Stimulated activated CD8-positive, alpha-beta memory T cell treated with anti-CD3 and anti-CD28 coated beads, Interleukin-15, amount 100 ng/mL, for 48 hours (primary cell): Measurements from ENCODE around the gene RECK.
"Not testable (repeated sequence)": the region's sequence is repeated elsewhere in the genome, so short reads cannot be mapped to it uniquely, and the experiment has no call there.

Experiments used
- DNase-seq, 2 donors: peaks; one replicate each; pipeline ENCODE4 v3.0.0-alpha.2; 2020; ENCODE audit warnings: low read depth in 2 of 2

Gene RECK

GRCh38 chr9:36056896-36057295 is 20.2 kb downstream of the RECK start:
- DNase-seq = no peak

GRCh38 chr9:36063804-36064447 is 27.2 kb downstream of the RECK start:
- DNase-seq = no peak

GRCh38 chr9:36064448-36065037 is 27.8 kb downstream of the RECK start:
- no peak for DNase-seq

- DNase-seq = no peak
Measured at GRCh38 chr9:36074055-36074454, 37.3 kb downstream of the RECK start.

DNA sequence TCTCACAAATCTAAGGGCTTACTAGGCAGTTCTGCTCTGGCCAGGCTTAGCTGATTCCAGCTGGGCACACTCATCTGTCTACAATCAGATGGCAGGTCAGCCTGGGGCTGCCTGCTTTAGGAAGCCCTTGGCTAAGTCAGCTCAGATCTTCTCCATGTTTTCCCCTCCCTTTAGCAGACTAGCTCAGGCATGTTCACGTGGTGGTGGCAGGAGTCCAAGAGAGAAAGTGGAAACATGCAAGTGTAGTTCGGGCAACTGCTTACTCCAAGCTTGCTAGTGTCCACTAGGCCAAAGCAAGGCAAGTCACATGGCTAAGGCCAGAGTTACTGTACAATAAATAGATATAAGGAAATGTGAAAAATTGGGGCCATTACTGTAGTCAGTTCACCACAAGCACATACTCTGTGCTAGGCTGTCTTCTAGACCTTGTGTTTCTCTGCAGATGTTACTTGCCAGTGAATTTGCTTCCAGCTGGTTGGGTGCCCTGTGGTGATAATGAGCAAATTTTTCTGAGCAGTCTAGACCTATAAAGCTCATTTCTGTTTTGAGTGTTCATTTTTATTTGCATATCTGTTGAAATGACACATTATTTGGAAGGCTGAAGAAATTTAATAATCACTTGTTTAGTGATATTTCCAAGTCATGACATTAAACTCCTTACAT is 38.3 kb downstream of the RECK start:
- DNase-seq = no peak

- no peak for DNase-seq
Measured at GRCh38 chr9:36078051-36078450, 41.3 kb downstream of the RECK start.

GRCh38 chr9:36080519-36080918 is 43.8 kb downstream of the RECK start:
- no peak for DNase-seq

GRCh38 chr9:36082931-36083330 is 46.2 kb downstream of the RECK start:
- no peak for DNase-seq

GRCh38 chr9:36086442-36086841 is 49.7 kb downstream of the RECK start:
- DNase-seq = no peak

GRCh38 chr9:36087054-36087453 is 50.3 kb downstream of the RECK start:
- not testable (repeated sequence) for DNase-seq

DNA sequence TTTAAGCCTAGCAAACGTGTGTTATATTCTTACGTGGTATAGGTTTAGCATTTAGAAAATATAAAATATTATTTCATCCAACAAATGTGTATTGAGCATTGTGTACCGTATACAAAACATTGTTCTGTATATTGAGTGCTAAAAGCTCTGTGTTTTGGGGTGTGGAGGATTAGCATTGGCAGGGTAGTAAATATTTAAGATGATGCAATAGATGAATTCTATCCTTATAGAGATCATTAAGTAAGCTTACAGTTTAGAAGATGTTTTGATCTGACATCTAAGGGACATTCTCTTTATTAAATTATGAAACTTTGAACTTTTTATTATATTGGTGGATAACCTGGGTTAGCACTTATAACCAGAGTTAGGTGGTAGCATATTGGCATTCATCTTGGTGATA is 51.3 kb downstream of the RECK start:
- no peak for DNase-seq

DNA sequence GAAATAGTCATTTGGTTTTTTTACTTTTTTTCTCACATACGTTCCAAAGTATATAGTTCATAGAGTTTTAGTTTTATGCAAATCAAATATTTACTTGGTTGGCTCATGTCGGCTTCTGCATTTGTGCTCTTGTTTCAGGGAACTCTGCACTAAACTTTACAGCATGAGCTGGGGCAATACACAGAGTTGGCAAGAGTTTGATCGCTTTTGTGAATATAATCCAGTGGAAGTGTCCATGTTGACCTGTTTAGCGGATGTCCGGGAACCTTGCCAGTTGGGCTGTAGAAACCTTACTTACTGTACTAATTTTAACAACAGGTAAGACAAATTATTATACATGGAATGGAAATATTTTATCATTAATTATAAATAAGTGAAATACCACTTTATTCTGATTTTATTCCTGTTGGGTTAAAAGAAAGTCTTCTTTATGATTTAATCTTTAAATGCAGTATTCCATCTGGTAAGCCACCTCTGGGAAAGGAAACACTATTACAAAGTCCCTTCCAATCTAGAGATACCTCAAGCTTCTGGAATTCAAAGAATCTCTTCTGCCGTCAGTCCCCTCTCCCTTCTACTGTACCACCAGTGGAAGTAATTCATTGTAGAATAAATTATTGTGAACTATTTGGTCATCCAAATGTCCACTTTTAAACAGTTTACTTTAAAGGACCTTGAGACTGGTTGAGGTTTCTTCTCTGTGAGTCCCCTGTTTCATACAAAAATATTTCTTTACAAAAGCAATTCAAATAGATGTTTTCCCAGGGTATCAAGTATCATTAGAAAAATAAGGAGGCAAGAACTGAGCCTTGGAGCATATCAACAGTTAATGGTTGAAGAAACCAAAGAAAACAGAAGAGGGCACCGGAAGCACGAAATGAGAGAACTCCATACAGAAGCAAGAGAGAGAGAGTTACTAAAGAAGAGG is 54.6 kb downstream of the RECK start:
- no peak for DNase-seq

DNA sequence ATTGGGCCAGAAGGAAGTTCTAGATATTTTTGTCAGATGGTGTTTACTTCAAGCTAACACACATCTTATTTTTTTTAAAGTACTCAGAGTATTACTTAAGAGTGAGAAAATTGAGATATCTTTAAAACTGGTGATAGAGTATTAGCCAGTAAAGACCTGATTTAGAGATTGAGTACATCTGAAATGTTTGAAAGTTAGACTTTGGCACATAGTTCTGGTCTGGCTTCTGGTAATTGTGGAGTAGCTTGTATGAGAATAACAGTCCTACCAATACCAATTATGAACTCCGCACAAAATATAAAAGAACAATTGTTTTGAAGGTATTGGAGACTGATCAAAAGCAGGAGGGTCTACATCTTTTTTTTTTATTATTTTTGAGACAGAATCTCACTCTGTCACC is 55.3 kb downstream of the RECK start:
- no peak for DNase-seq

DNA sequence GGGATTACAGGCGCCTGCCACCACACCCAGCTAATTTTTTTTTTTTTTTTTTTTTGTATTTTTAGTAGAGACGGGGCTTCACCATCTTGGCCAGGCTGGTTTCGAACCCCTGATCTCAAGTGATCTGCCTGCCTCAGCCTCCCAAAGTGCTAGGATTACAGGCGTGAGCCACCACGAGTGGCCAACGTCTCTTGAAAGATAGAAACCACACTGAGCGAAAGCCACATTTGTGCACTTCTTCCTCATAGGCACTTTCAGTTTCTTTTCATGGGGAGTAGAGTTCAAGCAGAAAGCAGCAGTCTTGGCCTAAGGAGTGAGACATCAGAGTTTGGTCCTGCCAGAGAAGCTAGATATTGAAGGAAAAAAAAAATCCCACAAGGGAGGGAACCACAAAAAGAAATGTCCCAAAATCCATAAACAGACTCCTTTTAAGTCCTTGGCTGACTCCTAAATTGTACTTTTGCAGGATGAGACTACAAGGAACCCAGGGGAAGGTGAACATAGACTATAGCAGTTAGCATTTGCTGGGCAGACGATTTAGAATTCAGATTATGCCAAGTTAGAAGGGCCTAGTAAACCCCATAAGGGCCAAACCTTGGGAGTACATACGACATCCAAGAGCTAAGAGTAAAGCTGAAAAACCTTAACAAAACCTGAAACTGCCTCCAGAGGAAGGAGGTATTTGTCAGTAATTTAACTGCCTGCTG is 55.9 kb downstream of the RECK start:
- DNase-seq = peak; percentile 27 to 29

- DNase-seq = no peak
Measured at GRCh38 chr9:36093384-36093783, 56.7 kb downstream of the RECK start.

DNA sequence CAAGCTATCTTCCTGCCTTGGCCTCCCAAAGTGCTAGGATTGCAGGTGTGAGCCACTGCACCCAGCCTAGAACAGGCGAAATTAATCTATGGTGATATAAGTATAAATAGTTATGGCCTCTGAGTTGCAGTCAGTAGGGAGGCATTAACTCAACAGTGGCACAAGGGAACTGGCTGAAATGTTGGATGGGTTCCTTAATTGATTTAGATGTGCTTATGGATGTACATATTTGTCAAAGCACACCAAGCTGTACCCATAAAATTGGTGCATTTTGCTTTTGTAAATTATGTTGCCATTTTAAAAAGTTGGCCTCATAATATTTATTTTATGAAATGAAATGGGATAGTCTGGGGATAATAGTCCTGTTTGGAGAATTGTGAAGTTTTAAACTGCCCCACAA is 63.0 kb downstream of the RECK start:
- DNase-seq = no peak

GRCh38 chr9:36100532-36100931 is 63.8 kb downstream of the RECK start:
- no peak for DNase-seq

- no peak for DNase-seq
Measured at GRCh38 chr9:36101916-36102741, 65.4 kb downstream of the RECK start.

DNA sequence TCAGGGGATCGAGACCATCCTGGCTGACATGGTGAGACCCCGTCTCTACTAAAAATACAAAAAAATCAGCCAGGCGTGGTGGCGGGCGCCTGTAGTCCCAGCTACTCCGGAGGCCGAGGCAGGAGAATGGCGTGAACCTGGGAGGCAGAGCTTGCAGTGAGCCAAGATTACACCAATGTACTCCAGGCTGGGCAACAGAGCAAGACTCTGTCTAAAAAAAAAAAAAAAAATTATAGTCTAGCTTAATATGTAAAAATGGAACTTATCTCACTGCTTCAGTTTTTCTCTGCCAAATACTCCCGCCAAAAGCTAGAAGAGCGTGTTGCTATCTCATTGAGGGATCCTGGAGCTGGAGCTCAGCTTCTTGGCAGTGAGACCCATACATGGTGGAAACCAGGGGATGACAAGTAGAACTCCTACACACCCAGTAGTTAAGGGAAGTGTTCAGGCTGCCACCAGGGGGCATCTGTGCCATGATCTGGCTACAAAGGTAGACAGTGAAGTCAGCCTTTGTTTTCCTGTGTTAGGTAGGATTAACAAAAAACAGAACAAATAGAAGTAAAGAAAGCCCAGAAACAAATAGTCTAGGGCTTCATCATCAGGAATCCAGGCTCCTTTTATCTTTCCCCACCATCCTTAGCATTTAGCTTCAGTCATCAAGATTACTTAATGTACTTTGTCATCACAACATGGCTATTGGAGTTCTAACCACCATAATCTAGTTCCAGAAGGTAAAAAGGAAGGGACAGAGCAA is 66.2 kb downstream of the RECK start:
- peak; percentile 72 for DNase-seq

DNA sequence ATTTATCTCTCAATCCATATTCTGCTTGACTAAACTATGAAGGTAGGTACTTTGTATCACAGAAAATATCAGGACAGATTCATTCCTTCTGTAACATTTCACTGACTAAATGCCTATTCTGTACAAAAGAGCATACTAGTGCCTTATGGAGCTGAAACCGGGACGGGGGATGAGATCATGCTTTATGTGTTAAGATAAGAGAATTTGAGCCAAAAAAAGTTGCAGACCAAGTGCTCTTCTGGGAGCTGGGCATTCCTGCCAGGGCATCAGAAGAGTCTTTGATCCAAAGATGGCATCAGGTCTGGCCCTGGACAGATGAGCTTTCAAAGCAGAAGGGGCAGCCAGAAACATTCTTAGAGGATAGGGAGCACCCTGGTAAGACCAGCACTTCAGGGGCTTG is 72.4 kb downstream of the RECK start:
- no peak for DNase-seq
